GM18951 (cell line): ENCODE data around the gene FAM110A.

ENCODE experiments used
- POLR2A ChIP-seq: IDR thresholded peaks from 4 replicates; pipeline ENCODE4 v1.6.1; 2011; ENCODE audit warnings: mild to moderate bottlenecking; ENCODE audit not compliant: insufficient read length, insufficient read depth; ENCODE audit errors: extremely low read depth
- in situ Hi-C: fragments of 300-500 bp; cut with MboI; formaldehyde crosslinking; loops from one replicate; pipeline ENCODE4 v1.12.0; 2022; ENCODE audit warnings: low sequenced_read_pairs, mixed read lengths, inconsistent platforms; ENCODE audit not compliant: unreplicated experiment

FAM110A gene

DNA sequence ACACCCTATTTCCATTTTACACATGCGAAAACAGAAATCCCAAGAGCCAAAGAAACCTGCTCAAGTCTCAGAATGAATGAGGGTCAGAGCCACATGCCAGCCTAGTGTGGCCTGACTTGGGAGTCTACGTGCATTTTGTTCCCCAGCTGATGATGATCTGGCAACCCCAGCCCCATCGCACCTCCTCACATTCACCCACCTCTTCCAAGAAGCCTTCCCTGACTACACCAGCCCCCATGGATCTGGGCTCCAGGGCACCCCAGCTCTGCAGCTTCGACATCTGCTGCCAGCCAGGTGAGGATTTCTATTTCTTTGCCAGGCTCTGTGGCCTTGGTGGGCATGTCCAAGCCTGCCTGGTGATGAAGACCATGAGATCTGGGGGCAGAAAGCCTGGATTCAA is 41.6 kb downstream of the FAM110A start:
- no peak for TF ChIP-seq POLR2A
- in situ Hi-C loops = no loop called here

DNA sequence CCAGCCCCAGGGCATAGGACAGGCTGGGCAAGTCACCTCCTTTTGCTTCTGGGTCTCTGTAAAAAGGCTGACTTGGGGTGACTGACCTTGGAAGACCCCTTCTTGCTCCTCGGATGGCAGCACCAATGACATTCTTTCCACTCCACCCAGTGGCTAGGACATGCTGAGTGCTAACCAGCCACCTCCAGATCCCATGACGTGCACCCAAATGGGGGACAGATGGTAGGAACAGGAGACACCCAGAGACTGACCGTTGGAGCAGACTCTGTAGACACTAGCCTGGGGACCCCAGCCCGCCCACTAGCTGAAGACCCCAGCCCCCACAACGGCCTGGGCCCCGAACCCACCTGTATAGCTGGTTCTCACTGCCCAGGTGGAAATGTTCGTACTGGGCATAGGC is 44.3 kb downstream of the FAM110A start:
- TF ChIP-seq POLR2A = no peak
- in situ Hi-C loops = no loop called here

DNA sequence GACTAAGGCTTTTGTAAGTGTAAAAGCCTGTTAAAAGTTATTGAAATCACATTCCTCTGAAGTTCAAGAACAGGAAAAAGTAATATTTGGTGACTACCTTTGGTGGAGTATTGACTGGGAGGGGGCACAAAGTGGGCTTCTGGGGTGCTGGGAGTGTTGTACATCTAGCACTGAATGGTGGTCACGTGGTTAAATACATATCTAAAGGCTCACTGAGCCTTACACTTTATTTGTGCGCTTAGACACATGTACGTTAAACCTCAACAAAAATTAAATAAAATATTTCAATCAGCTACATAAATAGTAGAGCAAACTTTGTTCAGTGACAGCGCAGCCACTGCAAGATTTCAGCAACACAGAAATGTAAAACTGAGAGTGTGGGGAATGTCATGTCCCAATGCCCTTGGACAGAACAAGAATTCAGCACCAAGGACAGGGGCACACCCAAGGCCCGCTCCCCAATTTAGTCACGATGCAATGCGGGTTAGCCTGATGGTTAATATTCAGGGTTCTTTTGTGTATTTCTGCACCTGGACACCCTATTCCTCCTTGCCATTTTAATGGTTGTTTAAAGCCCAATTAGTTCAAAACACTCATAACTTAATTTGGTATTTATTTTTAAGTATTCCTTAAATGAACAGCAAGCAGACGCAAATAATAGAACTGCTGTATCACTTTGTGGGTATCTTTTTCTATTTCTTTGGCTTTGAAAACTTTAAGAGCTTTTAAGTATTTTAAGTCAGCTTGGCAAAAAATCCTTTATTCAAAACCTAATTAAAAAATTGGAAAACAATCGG is 45.2 kb downstream of the FAM110A start:
- TF ChIP-seq POLR2A = no peak
- in situ Hi-C loops = no loop called here

DNA sequence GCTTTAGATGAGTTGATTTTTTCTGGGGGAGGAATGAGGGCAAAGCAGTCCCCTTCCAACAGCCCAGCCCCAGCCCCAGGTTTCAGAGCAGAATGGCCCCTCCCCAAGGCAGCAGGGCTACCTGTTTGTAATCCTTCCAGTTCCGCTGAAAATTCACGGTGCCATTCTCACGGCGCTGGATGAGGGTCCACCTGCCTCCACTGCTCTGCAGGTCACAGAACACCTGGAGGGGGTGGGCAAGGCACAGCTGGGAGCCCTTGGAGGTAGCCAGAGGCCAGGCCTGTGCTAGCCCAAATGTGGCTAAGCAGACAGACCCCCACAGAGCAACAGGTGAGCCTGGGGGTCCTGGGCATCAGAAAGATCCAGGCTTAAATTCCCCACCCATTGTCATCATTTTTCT is 46.1 kb downstream of the FAM110A start:
- TF ChIP-seq POLR2A = no peak
- in situ Hi-C loops = no loop called here

DNA sequence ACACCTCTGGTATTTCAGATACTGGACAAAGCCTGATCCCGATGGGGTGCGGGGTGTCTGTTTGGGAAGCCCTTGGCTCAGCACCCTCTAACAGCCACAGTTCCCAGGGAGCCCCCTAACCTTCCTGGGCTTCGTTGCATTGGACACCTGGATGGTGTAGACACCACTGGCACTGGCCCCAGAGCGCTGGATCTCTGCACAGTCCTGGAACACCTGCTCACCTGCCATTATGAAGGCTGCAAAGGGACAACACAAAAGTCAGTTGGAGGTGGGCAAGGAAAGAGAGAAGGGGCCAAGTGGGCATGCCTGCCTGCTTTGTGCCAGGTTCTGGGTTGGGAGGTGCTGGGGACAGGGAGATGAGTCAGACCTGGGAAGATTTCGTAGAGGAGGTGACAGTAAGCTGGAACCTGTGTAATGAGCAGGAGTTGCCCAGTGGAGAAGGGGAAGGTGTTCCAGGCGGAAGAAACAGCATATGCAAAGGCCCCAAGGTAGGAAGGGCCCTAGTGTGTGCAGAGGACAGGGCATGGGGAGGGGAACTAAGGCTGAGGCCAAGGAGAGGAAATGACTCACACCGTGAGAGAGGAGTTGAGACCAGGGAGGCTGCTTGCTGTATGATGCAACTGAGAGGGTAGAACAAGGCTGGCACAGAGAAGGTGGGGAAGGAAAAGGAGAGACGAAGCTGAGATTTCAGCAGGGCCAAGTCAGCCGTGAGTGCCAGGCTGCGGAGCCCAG is 47.7 kb downstream of the FAM110A start:
- in situ Hi-C loops = no loop called here
- no peak for TF ChIP-seq POLR2A

DNA sequence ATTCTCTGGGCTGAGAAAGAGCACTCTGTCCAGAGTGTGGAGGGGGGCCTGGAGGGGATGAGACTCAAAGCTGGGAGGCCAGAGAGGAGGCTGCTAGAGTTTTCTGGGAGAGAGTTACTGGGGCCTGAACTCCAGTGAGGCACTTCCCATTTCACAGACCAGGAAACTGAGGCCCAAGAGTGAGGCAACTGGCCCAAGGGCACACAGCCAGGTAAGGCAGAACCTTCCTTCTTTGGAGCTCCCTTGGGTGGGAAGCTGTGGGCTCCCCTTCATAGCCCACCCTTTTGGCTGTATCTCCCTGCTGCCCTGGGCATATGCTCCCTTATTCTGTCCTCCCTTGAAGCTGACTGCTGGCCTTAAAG is 48.2 kb downstream of the FAM110A start:
- in situ Hi-C loops = no loop called here
- no peak for TF ChIP-seq POLR2A

DNA sequence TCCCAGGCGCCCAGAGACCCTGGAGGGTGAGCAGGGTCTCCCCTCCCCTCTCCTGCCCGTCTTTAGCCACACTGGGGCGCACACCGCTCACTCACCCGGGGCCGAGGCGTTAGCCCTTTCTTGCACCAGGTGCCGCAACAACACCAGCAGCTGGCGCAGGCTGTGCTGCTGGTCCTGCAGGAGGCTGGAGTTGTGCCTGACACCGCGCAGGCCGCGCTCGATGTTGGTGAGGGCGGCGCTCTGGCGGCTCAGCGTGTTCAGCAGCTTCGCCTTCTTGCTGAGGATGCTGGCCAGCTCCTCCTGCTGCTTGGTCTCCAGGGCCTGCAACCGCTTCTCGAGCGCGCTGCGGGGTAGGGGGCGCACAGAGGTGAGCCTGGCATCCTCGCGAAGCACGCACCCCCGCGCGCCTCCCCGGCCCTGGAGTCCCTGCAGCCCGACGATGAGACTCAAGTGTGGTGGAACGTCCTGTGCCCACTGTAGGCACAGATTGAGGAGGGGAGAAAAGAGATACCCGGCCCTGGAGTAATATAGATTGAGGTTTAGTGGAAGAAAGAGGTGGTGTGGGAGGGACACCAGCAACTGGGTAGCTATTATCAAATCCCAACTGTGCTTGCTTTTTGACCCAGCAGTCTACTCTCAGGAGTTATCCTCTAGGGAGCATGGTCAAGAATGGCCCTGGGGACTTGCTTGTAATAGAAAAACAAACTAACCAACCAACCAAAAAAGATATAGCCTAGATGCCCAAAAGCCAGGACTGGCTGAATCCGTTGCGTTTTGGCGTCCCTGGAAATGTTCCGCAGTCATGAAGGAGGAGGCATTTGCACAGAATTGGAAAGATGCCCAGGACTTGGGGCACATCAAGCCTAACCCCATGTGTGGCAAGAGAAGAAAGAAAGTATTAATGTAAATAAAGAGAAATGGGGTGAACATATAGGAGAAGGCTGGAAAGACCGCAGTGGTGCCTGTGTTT is 51.8 kb downstream of the FAM110A start:
- no peak for TF ChIP-seq POLR2A
- in situ Hi-C loops = no loop called here

DNA sequence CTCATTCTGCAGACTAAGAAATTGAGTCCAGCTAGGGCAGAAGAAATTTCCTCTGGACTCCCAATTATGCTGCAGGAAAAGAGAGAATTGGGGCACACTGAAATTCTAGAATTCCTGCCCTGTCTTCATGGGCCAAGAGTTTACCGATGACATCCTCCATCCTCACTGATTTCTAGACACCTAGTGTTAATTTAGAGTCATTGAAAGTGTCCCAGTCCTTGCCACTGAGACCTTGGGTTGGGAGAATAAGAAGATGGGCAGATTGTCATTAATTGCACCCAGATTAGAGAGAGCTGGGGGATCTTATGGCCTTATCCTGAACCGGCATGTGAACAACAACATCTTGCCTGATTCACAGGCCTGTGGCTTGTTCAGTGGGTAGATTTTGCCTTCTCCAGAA is 53.6 kb downstream of the FAM110A start:
- TF ChIP-seq POLR2A = no peak
- in situ Hi-C loops = no loop called here

DNA sequence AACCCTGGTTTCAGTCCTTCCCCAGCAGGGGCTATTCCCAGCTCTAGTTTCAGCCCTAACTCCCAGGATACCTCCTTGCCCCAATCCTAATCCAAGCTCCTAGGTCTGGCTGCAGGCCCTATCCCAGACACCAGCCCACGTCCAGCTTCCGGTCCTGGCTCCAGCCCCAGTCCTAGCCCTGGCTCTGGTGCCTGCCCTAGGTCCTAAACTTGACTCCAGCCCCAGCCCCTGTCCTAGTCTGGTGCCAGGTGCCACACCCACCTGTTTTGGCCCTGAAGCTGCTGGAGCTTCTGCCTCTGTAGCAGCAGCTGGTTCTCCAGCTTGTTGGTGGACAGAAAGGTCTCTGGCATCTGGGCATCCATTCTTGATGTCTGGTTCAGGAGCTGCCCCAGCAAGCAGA is 54.5 kb downstream of the FAM110A start:
- in situ Hi-C loops = no loop called here

DNA sequence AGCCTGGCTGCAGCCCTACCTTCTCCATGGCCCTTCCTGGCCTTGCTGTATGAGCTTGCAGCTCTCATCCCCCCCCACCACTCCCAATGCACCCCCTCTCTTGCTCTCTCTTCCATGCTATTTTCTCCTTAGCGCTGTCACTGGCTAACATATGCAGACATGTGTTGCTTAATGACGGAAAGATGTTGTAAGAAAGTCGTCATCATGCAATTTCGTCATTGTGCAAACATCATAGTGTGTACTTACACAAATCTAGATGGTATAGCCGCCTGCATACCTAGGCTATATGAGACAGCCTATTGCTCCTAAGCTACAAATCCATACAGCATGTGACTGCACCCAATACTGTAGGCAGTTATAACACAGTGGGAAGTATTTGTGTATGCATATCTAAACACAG is 55.6 kb downstream of the FAM110A start:
- TF ChIP-seq POLR2A = no peak
- in situ Hi-C loops = no loop called here

More for the DNA sequence above, 54.5 kb downstream of the FAM110A start:
- no peak for TF ChIP-seq POLR2A

DNA sequence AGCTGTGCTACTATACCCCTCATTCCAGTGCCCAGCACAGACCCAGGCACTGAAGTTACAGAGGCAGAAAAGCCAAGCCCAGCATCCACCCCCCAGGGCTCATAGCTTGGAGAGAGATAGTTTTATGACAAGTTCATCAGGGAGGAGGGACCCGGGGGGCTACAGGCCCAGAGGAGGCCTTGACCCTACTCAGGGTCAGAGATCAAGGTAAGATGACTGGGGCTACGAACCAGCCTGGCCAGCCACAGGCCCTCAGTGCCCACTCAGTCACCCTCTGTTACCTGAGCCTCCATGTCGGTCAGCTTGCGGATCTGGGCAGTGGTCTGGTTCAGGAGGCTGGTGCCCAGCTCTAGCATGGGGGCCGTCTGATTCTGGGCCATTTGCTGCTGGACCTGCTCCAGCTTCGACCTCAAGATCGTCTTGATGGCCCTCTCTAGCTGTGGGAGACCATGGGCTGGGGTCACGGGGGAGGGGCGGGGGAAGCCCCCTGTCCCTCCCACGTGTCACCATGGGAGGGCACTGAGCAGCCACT is 56.5 kb downstream of the FAM110A start:
- in situ Hi-C loops = no loop called here
- no peak for TF ChIP-seq POLR2A

DNA sequence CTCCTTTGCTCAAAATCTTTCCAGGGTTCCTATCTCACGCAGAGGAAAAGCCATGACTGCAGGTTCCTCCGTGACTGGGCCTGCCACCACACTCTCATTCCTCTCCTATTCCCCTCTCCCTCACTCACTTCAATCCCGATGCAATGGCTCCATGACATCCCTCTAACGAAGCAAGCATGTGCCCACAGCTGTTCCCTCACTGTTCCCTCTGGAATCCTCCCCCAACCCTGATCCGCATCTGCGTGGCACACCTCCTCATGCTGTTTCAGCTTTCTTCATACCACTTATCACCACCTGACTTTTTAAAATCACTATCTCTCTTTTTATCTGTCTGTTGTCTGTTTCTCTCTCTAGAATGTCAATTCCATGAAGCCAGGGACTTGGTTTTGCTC is 57.1 kb downstream of the FAM110A start:
- in situ Hi-C loops = no loop called here
- no peak for TF ChIP-seq POLR2A
